SKM-1 (cell line): ENCODE measurements around the gene RMDN3.

Experiments
- DNase-seq: peaks from one replicate; lab custom pipeline; 2025; ENCODE audit not compliant: unreplicated experiment; lab: John Stamatoyannopoulos, UW

Gene RMDN3

DNA sequence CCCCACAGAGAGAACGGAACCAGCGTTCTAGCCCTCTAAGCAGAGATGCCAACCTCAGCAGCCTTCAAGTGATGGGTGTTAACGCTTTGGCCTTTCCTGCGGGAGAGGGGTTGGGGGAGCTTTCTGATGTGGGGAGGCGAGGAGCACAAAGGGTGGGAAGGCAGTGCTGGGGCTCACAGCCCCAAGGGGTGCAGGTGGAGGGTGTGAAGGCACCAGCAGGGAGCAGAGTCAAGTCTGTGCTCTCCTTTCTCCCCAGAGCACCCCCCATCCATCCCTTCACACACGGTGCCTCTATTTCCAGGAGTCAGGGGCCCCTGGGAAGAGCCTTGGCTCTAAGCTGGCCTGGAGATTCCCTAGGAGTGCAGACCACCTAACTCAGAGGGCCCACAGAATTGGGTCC, 18.8 kb upstream of the RMDN3 start:
- DNase-seq = no peak

DNA sequence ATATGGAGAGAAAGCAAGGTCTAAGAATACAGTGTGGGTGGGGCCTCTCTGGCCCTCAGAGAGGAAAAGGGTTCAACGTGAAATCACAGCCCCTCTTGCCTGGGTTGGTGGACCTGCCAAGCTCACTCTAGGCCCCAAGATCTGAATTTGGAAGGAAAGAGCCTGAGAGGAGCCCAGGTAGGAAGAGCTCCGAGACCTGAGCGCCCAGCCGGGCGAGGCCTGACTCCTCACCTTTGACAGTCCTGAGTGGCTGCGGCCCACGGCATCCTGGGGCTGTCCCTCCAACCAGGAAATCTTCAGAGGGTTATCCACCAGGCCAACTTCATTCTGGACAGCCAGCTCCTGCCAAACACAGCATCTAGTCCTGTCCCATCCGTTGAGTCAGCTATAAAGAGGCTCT, 18.4 kb upstream of the RMDN3 start:
- no peak for DNase-seq

DNA sequence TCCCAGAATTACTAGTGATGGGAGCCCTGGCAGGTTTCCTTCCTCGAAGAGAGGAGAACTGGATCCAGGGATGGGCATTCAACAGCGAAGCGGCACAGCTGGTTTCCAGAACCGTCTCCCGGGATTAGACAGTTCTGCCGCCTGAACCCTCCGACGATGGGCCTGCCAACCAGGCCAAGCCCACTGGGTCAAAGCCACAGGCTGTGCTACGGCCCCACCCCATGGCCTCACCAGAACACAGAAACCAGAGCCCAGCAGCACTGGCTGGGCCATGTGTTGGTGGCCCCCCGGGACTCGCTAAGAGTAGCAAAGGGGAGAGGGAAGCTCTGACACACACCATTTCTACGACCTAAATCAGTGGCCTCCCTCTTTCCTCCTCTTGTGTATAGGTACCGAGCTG, 17.0 kb upstream of the RMDN3 start:
- no peak for DNase-seq

DNA sequence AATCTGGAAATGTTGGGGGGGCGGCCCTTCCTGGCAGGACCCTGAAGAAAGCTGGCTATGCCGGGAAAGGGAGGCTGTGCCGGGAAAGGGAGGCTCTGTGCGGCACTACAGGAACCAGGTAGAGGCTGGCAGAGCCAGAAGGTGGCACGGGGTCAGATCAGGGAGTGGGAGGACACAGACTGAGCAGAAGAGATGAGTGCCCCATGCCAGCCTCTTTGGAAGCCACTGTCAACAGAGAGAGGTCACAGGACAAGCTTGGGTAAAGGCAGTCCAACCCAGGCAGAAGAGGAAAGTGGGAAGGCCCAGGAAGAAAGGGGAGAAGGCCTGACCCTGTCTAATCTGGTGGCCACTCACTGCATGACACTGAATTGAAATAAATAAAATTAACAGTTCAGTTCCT, 16.2 kb upstream of the RMDN3 start:
- no peak for DNase-seq

DNA sequence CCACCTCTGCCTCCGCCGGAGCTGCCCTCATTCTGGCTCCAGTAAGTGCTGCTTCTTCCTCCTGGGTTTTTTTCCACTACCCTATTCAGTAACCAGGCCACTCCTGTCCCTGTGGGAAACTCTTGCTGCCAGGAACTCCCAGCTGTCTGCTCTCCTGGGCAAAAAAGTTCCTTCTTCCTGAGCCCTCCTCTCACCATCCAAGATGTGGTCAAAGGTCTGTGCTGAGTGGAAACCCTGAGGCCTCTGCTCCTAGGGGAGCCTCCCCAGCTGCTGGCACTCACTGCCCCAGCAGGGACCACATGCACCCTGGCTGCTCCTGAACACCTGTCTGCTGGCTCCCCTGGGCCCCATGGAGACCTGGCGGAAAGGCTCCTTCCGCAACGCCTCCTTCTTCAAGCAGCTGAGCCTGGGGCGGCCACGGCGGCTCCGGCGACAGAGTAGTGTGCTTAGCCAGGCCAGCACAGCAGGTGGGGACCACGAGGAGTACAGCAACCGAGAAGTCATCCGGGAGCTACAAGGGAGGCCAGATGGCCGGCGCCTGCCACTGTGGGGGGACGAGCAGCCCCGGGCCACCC, 15.2 kb upstream of the RMDN3 start:
- DNase-seq = no peak

DNA sequence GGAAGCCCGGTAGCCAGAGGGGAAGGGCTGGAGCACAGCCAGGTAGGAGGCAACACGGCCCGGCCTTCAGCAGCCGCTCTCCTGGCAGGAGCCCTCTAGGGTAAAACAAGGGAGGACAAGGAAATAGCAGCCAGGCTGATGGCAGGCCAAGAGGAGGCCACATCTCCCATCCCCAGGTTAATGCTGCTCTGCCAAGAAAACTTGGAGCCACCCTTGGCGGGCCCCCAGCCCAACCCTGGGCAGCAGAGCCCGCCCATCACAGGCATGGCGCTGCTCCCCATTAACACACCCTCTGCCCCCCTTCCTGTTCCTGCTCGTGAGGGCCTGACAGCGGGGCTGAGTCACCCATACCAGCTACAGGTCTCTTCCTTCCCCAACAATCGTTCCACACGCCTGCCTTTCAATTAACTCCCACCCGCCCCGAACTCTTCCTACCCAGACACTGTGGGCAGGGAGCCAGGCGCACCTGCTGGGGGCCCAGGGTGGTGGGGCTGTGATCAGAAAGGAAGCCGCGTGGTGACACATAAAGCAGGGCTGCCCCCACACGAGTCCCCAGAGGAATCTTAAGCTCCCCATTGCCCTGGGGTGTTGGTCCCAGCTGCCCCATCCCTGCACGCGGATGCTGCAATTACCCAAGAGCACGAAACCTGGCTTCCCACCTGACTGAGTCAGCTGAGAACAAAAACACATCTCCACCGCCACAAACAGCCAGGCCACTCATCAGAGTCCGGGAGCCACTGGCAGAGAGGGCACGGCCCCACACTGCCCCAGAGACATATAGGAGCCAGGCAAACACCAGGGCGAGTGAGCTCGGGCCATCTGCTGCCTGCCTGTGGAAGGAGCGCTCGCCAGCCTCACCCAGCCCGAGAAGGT, 14.5 kb upstream of the RMDN3 start, which contains the start of gene C15orf62:
TSS of gene C15orf62 (plus strand) at position 707 of the 873 bp plus-strand sequence. CDS start 516 bp downstream, outside the sequence.
- no peak for DNase-seq

DNA sequence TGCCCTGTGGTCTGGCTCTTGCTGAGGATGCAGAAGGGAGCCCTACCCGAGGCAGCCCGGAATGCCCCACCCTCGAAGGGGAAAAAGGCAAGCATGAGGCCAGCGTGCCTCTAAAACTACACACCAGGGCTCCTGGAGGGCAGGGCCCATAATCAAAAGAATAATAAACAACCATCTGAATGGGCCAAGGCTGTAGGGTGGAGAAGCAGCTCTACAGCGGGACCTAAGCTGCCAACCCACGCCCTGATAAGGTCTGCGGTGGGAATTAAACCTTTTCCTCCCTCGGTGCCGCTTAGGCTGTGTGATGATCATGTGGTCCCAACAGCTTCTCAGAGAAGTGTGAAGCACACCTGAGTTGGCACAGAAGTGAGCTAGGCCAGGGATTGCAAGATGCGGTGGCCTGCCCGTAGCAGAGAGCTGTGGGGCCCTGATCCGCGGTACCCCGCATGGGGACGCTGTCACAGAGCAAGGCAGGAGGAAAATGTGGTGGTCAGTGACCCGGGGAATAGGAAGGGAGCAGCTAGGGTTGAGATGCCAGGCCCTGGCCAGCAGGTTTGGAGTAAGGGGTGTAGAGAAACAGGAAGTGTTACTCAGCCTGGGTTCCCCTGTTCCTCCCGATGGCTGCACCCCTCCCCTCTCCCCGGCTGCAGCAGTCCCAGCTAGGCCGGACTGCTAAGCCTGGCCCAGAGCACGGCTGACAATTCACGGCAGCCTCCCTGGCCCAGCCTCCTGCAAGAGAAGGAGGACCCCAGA, 13.6 kb upstream of the RMDN3 start:
- DNase-seq = no peak

DNA sequence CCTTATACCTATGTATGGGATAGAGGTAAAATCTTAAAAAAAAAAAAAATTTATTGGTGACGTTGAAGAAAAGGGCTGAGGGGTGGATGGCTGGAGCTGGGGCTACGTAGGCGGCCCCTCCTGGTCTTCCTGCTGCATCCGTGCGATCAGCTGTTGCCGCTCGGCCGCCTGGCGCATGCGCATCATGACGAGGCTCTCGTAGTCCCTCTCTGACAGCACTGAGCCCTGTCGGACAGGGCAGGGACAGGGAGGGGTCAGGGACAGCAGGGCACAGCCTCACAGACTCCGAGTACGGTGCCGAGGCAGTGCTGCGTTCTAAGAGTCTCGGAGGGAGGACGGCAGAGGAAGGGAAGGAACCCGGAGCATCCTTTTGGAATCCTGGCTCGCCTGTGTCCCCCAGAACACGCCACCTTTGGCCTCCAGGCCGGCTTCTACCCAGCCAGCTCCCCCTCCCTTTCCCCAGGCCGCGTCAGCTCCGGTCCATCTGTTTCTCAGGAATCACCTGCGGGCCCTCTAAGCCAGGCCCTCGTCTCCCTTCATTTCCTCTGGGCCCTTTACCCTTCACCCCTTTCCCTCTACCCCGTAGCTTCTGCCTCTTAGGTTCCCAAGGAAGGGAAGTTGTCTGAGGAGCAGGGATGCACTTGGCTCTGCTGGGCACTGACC, 12.9 kb upstream of the RMDN3 start:
- no peak for DNase-seq

DNA sequence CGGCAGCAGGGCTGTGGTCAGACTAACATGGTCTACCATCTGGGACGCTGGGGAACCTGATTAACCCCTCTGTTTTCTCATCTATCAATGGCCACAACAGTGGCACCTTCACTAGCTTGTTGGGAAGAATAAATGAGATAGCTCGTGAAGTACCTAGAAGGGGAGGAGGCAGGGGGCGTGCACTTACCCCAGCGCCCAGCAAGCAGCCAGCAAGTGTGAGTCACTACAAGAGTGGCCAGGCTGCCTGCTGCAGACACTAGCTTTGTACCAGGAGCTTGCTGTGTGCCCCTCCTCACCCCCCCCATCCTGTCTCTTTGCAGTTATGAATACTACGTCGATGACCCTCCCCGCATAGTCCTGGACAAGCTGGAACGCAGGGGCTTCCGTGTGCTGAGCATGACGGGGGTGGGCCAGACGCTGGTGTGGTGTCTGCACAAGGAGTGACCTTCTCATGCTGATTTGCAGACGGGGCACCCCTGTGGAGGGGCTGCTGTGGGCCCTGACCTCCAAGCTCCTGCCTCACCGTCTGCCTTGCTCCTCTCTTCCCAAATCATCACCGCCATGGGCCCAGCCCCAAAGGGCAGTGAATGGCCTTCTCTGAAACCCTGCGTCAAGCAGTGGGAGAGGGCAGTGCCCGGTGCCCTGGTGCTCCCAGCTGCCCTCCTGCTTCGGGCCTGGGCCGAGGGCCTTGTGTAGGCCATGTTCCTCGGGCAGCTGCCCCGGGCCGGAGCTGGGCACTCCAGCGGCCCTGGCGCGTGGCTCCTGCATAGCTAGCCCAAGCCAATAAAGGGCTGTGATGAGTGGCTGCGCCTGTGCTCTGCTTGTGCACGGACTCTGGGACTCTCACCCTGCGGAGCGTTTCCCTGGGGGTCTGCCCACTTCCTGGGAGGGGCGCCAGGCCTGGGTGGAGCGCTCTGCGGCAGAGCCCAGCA, 12.1 kb upstream of the RMDN3 start:
- no peak for DNase-seq

DNA sequence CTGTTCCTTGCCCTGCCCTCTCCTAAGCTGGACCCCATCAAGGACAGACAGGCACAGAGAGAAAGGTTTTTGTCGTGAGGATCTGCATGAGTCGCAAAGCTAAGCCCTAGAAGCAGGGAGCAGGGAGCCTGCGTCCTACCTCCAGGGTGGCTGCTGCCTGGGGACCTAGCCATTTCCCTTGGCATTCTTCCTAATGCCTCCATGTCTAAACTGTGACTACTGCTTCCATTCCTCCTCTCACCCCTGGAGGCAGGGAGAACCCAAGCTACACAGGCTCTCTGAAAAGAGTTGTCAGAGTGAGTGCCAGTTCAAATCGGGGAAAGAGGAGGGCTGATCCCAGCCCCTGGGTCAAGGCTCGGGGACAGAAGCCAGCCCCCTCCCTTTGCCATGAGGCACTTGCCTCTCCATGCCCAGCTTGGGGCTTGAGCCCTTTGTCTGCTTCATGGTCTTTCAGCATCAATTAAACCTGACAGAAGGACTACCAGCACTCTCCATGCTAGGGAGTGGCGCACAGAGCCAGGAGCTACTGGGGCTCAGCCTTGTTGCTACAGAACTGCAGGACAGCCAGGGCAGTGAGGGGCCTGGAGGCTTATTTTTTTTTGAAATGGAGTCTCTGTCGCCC, 11.3 kb upstream of the RMDN3 start:
- DNase-seq = no peak

DNA sequence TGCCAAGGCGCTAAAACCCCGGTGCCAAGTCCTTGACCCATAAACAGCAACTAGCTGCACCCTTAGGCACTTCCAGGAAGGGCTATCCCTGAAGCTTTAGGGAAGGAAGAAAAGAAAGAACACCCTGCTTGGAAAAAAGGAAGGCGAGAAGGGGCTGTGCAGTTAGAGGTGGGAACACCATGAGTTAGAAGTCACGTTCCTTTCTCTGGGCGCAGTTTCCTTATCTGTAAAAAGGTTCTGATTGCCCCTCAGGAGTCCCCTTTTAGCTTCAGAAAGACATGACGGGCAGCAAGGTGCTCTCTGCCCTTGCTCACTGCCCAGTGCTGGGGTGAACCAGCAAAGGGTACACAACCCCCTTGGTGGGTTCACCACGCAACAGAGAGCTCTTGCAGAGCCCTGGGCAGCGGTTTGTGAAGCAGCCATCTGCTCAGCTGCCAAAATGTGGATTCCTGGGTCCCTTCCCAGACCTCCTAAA, 9.6 kb upstream of the RMDN3 start:
- DNase-seq = no peak

DNA sequence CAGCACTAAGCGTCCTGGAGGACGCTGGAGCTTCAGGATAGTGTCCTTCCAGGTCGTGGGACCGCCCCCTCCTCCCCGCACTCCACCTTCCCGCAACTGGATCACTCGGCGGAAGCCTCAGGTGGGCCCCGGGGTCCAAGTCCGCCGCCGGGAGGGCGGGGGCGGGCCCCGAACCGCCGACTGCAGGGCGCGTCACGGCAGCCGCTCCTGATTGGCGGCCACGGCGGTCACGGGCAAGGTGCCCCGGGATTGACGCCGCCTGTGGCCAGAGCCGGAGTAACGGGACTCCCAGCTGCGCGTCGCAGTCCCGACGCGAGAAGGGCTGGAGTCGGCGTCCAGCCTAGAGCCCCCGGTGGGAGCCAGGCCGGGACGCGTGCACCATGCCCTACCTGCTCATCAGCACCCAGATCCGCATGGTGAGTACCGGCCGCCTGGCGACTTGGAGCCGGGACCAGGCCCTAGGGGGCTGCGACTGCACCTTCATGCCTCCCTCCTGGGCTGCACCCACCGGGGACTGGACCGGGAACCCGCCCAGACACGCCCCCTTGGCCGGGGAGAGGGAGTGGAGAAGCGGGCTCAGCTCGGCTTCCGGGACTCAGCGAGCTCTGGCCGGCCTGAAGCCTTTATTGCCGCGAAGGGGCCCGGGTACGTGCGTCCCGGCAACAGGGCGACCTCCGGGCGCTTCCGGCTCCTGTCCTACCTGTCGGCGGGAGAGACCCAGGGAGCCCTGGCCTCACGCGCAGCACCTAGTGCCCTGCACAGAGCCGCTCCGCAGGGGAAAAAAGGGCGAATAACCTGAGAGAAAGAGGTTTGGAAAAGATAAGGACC, 9.0 kb upstream of the RMDN3 start, which contains the start of gene GCHFR:
TSS of gene GCHFR (plus strand) at position 268 of the 828 bp plus-strand sequence. CDS start at position 381, 113 bp downstream.
- DNase-seq = no peak

DNA sequence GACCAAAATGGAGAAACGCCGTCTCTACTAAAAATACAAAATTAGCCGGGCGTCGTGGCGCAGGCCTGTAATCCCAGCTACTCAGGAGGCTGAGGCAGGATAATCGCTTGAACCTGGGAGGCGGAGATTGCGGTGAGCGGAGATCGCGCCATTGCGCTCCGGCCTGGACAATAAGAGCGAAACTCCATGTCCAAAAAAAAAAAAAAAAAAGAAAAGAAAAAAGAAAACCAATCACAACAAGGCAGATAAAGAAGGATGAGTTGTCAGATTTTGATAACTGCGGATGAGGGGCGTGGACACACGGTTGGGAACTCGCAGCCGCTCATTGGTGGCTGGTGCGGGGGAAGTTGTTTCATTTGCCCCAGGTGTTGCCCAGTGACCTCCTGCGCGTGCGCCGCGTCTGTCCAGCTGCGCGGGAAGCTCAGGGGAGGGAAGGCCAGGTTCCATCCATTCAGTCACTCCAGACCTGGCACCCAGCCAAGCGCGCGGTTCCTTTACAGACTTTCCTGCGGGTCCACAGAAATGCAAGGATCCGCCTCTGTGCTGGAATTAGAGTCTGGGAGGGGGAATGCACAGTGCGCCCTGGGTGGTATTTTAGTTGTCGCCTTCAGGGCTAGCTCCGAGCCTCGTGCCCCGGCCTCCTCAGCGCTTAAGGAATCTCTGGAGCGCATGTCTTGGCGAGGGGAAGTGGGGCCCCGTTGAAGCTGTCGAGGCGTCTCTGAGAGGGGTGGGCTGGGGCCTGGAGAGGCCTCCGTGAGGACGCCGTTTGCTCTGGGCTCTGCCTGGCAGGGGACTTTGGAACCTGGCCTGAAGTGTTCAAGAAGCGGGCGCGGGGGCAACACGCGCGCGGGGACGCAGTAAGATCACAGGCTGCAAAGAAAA, 8.1 kb upstream of the RMDN3 start:
- DNase-seq = no peak

DNA sequence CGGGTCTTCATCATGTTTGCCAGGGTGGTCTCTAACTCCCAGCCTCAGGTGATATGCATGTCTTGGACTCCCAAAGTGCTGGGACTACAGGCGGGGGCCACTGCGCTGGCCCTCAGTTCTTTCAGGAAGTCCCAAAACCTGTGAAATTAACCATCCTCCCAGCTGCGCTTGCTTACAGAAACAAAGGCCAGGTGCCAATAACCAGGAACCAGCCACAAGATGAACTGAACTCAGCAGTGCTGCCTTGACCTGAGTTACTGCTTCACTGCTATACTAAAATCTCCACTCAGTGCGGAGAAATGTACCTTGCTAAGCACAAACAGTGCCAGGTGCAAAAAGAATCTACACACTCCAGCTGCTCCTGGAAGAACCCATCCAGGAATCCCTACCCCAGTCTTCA, 4.9 kb upstream of the RMDN3 start:
- DNase-seq = no peak

DNA sequence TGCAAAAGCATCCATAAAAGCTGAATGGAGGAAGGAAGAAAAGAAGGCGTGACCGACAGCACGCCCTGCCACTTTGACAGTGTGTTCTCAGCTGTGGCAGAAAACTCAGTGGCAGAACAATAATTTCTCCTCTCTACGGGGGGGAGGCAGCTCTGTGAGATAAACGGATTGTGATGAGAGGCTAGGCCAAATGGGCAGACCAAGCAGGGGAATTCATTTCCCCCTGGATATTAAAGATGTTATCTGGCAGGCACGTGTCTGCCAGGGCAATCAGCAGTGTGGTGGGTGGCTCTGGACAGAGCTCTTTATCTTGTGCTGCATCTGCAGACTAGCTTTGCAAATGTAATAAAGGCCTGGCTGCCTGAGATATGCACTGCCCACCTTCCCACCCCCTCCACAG, 1.9 kb upstream of the RMDN3 start:
- DNase-seq = no peak

DNA sequence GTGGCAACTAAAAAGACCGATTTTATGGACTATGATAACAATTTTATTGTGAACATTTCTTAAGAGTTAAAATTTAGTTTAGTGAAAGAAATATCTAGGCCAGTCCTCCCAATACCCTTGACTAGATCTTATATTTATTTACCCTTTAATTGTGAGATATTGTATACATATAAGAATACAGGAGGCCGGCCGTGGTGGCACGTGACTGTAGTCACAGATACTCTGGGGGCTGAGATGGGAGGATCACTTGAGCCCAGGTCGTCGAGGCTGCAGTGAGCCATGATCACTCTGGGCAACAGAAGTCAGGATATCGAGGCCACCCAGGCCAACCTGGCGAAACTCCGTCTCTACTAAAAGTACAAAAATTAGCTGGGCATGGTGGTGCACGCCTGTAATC, 756 bp upstream of the RMDN3 start:
- no peak for DNase-seq

DNA sequence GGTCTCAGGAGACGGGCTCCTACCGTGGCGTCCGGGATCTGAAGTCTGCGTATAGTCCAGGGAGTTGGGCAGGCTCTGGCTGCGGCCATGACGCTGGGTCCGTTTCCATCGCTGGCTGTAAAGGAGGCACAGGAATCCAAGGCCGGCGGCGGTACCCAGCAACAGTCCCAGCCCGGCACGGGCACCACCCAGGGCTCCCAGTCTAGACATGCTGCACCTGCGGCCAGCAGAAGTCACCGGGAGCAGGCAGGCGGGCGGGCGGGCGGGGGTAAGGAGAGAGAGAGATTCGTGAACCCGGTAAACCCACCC, 526 bp downstream of the RMDN3 start:
- DNase-seq = no peak

DNA sequence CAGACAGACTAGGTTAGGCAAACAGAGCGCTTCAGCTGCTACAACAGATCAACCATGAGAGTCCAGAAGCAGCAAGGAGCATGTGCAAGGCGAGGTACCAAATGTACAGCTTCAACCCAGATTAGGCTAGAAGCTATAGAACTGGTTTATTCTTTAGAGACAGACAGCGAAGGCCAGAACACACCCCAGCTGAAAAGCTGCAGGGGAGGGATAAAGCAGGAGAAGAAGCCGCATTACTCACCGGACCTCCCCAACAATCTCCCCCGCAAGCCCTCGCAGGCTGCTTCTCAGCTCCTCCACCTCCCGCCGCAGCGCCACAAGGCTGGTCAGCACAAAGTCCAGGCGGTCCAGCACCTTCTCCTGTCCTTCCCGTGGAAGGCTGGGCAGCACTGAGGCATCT, 3.3 kb downstream of the RMDN3 start:
- DNase-seq = no peak
